ENCODE results near the gene NEDD4L.

The NEDD4L gene

DNA sequence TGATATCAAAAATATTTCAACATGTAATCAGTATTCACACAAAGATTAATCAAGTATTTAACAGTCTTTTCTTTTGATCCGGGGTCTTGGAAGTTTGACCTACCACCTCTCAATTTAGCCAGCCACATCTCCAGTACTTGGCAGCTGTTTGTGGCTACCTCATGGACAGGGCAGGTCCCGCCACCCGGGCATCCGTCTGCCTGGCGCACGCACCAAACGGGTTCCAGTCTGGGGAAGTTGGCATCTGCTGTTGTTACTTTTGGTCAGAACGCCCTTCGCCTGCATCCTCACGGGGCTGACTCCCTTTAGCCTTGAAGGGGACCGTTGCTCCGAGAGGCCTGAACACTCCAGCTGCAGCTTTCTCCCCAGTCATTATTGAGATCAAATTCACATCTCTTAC is 81.7 kb downstream of the NEDD4L start:
- Histone ChIP-seq H3K4me2 (ENCODE audit: low read depth, low read length, poor library complexity, severe bottlenecking) (no peak overlapping the region), H3K27ac (ENCODE audit: low read depth, low read length) (no peak overlapping the region), H3K9me2 (replicated peaks; ENCODE audit: insufficient read depth, low read length) (no peaks in the 10 kb centered on the region), H3K36me3 (ENCODE audit: low read length) (no peaks in the 10 kb centered on the region), H3K9me3 (ENCODE audit: insufficient read depth, low read length) (no peaks in the 10 kb centered on the region), H3K79me2 (ENCODE audit: insufficient read depth, low read length) (no peaks in the 10 kb centered on the region), H3K27me3 (ENCODE audit: low read length) (no peaks in the 10 kb centered on the region), H3K9ac (ENCODE audit: low read length) (no peak overlapping the region), H3K4me3 (ENCODE audit: insufficient read depth, low read length, poor library complexity, severe bottlenecking) (no peak overlapping the region), H3F3A (ENCODE audit: insufficient read depth) (no peaks in the 10 kb centered on the region), H4K20me1 (ENCODE audit: low read depth, low read length) (no peaks in the 10 kb centered on the region), H2AFZ (ENCODE audit: low read depth, low read length, severe bottlenecking) (no peak overlapping the region)
- TF ChIP-seq, protein P1, sequence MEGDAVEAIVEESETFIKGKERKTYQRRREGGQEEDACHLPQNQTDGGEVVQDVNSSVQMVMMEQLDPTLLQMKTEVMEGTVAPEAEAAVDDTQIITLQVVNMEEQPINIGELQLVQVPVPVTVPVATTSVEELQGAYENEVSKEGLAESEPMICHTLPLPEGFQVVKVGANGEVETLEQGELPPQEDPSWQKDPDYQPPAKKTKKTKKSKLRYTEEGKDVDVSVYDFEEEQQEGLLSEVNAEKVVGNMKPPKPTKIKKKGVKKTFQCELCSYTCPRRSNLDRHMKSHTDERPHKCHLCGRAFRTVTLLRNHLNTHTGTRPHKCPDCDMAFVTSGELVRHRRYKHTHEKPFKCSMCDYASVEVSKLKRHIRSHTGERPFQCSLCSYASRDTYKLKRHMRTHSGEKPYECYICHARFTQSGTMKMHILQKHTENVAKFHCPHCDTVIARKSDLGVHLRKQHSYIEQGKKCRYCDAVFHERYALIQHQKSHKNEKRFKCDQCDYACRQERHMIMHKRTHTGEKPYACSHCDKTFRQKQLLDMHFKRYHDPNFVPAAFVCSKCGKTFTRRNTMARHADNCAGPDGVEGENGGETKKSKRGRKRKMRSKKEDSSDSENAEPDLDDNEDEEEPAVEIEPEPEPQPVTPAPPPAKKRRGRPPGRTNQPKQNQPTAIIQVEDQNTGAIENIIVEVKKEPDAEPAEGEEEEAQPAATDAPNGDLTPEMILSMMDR (IDR thresholded peaks at IDR 0.05; ENCODE audit: insufficient read depth, low read length, poor library complexity, severe bottlenecking), result no peak

DNA sequence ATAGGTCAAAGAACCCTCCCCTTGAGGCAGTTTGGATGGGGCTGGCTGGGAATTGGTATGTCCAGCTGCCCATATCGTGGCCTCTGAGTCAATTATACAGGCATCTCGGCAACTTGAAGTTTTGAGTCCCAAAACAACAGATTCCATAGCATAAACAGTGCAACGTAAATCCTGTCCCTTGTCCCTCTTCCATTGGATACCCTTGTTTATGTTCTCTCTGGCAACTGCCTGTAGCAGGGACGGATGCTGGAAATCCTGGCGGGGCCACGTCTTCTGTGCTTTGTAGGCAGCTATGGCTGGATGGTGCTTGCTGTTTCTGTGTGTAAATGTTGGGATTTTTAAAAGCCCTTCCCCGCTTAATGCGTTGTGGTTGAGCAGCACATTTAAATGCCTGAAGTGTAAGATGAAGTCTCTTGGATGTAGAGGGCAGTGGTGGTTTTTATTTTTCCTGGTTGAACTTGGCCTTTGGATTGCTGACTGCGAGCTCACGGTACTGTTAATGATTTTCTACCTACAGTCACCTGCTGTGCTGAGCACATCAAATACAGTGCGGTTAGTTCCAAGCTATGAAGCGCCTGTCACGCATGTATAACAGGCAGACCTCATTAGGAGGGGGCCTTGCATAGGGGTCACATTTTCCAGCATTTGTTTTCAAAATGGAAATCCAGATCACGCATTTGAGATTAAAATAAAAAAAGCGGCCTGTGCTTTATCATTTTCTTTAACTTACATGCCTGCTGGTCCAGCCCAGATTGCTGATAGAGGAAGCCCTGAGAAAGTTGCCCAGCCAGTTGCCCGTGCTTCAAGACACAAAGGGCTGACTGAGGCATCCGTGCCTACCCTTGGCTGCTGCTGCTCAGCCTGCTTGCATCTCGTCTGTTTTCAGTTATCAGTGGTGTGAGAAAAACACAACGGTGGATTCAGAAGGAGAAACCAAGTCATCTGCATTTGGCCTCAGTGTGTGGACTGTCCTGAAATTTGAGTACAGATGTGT is 84.7 kb downstream of the NEDD4L start:
- Histone ChIP-seq H3K4me2 (ENCODE audit: low read depth, low read length, poor library complexity, severe bottlenecking) (no peak overlapping the region), H3K27me3 (ENCODE audit: low read length) (no peaks in the 10 kb centered on the region), H2AFZ (ENCODE audit: low read depth, low read length, severe bottlenecking) (no peak overlapping the region), H3K79me2 (ENCODE audit: insufficient read depth, low read length) (no peaks in the 10 kb centered on the region), H3K9me2 (replicated peaks; ENCODE audit: insufficient read depth, low read length) (no peaks in the 10 kb centered on the region), H3F3A (ENCODE audit: insufficient read depth) (no peaks in the 10 kb centered on the region), H3K9ac (ENCODE audit: low read length) (no peak overlapping the region), H3K9me3 (ENCODE audit: insufficient read depth, low read length) (no peaks in the 10 kb centered on the region), H3K36me3 (ENCODE audit: low read length) (no peaks in the 10 kb centered on the region), H3K4me3 (ENCODE audit: insufficient read depth, low read length, poor library complexity, severe bottlenecking) (no peak overlapping the region), H3K27ac (ENCODE audit: low read depth, low read length) (no peak overlapping the region), H4K20me1 (ENCODE audit: low read depth, low read length) (no peaks in the 10 kb centered on the region)
- TF ChIP-seq, protein P1 (IDR thresholded peaks at IDR 0.05; ENCODE audit: insufficient read depth, low read length, poor library complexity, severe bottlenecking), result no peak
- no peak for TF ChIP-seq EZH2phosphoT487 (conservative IDR thresholded peaks at IDR 0.05; ENCODE audit: low read length)

DNA sequence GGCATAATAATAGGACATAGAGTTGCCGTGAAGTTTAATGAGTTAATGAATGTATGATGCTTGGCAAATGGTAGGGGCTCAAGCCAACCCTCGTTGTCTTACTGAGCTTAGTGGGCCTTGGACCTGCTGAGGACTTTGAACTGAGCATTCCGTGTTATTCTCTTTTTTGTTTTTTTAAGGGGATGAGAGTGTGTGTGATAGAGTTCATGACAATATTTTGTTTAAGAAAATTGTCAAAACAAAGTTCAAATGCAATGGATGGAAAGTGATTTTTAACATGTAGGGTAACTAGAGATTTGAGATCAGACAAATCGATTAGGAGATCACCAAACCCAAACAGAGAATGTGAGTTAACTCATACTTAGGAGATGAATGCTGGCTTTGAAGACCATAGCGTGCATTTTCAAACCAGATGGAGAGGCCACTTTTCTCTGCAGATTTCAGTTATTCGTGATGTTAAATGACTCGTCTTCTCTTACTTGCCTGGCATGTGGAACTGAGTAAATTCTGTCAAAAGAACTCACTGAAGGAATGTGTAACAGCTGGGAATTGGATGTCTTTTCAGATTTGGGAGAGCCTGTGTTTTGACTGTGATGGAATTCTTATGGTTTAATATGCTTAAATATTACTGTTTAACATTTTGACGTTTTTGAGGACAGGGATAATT is 88.7 kb downstream of the NEDD4L start:
- H3K36me3 ChIP-seq (ENCODE audit: low read length), result no peaks in the 10 kb centered on the region
- H3K79me2 ChIP-seq (ENCODE audit: insufficient read depth, low read length), result no peaks in the 10 kb centered on the region
- H3K4me3 ChIP-seq (ENCODE audit: insufficient read depth, low read length, poor library complexity, severe bottlenecking), result no peak overlapping the region
- H4K20me1 ChIP-seq (ENCODE audit: low read depth, low read length), result no peaks in the 10 kb centered on the region
- TF ChIP-seq, protein P1 (IDR thresholded peaks at IDR 0.05; ENCODE audit: insufficient read depth, low read length, poor library complexity, severe bottlenecking), result no peak
- TF ChIP-seq EZH2phosphoT487 (conservative IDR thresholded peaks at IDR 0.05; ENCODE audit: low read length), result no peak
- no peaks in the 10 kb centered on the region for H3K27me3 ChIP-seq (ENCODE audit: low read length)
- no peak overlapping the region for H3K9ac ChIP-seq (ENCODE audit: low read length)
- H3F3A ChIP-seq (ENCODE audit: insufficient read depth), result no peaks in the 10 kb centered on the region
- H2AFZ ChIP-seq (ENCODE audit: low read depth, low read length, severe bottlenecking), result no peak overlapping the region
- no peak overlapping the region for H3K4me2 ChIP-seq (ENCODE audit: low read depth, low read length, poor library complexity, severe bottlenecking)
- no peaks in the 10 kb centered on the region for H3K9me3 ChIP-seq (ENCODE audit: insufficient read depth, low read length)
- no peak overlapping the region for H3K27ac ChIP-seq (ENCODE audit: low read depth, low read length)
- no peaks in the 10 kb centered on the region for H3K9me2 ChIP-seq (replicated peaks; ENCODE audit: insufficient read depth, low read length)
